ENCODE data around the gene PCED1B. TPM values are rescaled to one million over a fixed set of nuclear protein-coding genes. Genes with fewer than 3 reads are reported as not detected.

Gene PCED1B
- polyA plus RNA-seq, 1 donor (not counting 4 experiments of a cell fraction or from before 2014, with no cell fraction given): 3.2 TPM

DNA sequence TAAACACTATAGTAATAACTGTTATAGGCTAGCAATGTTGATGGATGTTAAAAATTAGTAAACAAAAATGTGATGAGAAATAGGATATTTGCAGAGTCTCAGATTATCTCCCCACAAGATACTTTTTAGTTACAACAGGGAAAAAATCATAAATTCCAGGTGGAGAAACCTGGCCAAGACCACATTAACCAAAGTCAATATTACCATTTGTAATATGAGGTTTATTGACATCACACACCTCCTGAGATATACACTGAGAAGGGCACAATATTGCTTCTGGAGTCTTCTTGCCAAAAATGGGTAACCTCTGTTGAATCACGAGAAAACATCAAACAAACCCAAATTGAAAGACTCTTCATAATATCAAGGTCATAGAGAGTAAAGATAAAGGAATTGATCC is 72.7 kb downstream of the PCED1B start:
- H3K27ac ChIP-seq (ENCODE audit: control insufficient read depth, insufficient read depth, low read length): no peak overlapping the region
- no peaks in the 10 kb centered on the region for H3K4me1 ChIP-seq (ENCODE audit: control insufficient read depth, extremely low read depth, insufficient read depth, low read length)
- H3K27me3 ChIP-seq (ENCODE audit: control insufficient read depth, extremely low read depth, insufficient read depth, low read length): no peaks in the 10 kb centered on the region
- no peak overlapping the region for H3K4me2 ChIP-seq (ENCODE audit: control insufficient read depth, extremely low read depth, insufficient read depth, low read depth, low read length)
- no peak overlapping the region for H2AFZ ChIP-seq (ENCODE audit: control insufficient read depth, low read length)
- no peak for DNase-seq (ENCODE audit: low read depth, low spot score)
- H3K36me3 ChIP-seq (ENCODE audit: control insufficient read depth in 2 of 2, extremely low read depth in 1 of 2, insufficient read depth in 2 of 2, low read length in 2 of 2): no peaks in the 10 kb centered on the region
- no peak overlapping the region for H3K4me3 ChIP-seq (ENCODE audit: control insufficient read depth in 2 of 3, extremely low read depth in 1 of 3, insufficient read depth in 2 of 3, low read depth in 1 of 3, low read length in 3 of 3)
- no peak for TF ChIP-seq EZH2 (IDR thresholded peaks at IDR 0.05; ENCODE audit: low read length)
- TF ChIP-seq, protein P1, sequence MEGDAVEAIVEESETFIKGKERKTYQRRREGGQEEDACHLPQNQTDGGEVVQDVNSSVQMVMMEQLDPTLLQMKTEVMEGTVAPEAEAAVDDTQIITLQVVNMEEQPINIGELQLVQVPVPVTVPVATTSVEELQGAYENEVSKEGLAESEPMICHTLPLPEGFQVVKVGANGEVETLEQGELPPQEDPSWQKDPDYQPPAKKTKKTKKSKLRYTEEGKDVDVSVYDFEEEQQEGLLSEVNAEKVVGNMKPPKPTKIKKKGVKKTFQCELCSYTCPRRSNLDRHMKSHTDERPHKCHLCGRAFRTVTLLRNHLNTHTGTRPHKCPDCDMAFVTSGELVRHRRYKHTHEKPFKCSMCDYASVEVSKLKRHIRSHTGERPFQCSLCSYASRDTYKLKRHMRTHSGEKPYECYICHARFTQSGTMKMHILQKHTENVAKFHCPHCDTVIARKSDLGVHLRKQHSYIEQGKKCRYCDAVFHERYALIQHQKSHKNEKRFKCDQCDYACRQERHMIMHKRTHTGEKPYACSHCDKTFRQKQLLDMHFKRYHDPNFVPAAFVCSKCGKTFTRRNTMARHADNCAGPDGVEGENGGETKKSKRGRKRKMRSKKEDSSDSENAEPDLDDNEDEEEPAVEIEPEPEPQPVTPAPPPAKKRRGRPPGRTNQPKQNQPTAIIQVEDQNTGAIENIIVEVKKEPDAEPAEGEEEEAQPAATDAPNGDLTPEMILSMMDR (optimal IDR thresholded peaks at IDR 0.05 in 1 of 3, IDR thresholded peaks at IDR 0.05 in 1 of 3, conservative IDR thresholded peaks at IDR 0.05 in 1 of 3; ENCODE audit: extremely low read depth in 1 of 3, insufficient read depth in 2 of 3, low read length in 3 of 3): no peak
- H3K9ac ChIP-seq (ENCODE audit: control insufficient read depth, extremely low read depth, insufficient read depth, low read length): no peak overlapping the region
- dilution Hi-C loops (cut with MboI; ENCODE audit: extremely low pct_ligation_motif_present, low sequenced_read_pairs): no loop called here
- H3K79me2 ChIP-seq (ENCODE audit: control insufficient read depth, insufficient read depth, low read length): no peaks in the 10 kb centered on the region
- no peaks in the 10 kb centered on the region for H3K9me1 ChIP-seq (ENCODE audit: control insufficient read depth, extremely low read depth, insufficient read depth, low read length)
- H3K9me3 ChIP-seq (ENCODE audit: control insufficient read depth, low read depth, low read length): no peaks in the 10 kb centered on the region
- no peak for FAIRE-seq
- no peaks in the 10 kb centered on the region for H4K20me1 ChIP-seq (ENCODE audit: control insufficient read depth, extremely low read depth, insufficient read depth, low read length)

DNA sequence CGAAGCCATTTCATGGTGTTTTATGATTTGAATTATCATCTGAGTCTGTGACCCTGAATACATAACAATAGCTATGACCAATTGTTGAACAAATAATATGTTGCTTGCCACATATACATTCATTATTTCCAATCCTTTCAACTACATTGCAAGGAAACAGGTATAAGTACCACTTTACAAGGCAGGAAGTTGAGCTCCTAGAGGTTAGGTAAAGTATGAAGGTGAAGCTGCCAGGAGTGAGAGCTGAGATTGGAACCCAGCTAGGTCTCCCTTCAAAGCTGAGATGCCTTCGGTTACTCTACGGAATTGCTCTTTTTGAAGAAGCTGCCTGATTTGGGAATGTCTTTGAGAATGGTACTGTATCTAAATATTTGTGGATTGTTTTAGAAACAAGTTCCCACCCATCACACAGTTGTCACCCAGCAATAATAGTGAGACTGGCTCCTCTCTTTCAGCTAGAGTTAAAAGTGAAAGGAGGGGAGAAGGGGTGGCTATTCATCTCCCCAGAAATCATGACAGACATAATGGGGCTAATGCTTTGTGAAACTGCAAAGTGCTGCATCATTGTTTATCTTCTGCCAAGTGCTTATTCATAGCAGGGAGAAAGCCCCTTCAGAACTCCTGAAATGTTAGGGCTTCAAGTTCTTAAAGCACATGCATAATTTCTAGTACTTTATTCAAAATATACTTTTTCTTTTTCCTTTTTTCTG is 76.2 kb downstream of the PCED1B start:
- DNase-seq (ENCODE audit: low read depth, low spot score): no peak
- no peaks in the 10 kb centered on the region for H3K27me3 ChIP-seq (ENCODE audit: control insufficient read depth, extremely low read depth, insufficient read depth, low read length)

More for the DNA sequence above, 76.2 kb downstream of the PCED1B start:
- no peaks in the 10 kb centered on the region for H3K36me3 ChIP-seq (ENCODE audit: control insufficient read depth in 2 of 2, extremely low read depth in 1 of 2, insufficient read depth in 2 of 2, low read length in 2 of 2)
- TF ChIP-seq EZH2 (IDR thresholded peaks at IDR 0.05; ENCODE audit: low read length): no peak
- no peaks in the 10 kb centered on the region for H3K9me1 ChIP-seq (ENCODE audit: control insufficient read depth, extremely low read depth, insufficient read depth, low read length)
- no peak overlapping the region for H3K4me3 ChIP-seq (ENCODE audit: control insufficient read depth in 2 of 3, extremely low read depth in 1 of 3, insufficient read depth in 2 of 3, low read depth in 1 of 3, low read length in 3 of 3)
- no peaks in the 10 kb centered on the region for H3K79me2 ChIP-seq (ENCODE audit: control insufficient read depth, insufficient read depth, low read length)
- no peaks in the 10 kb centered on the region for H3K4me1 ChIP-seq (ENCODE audit: control insufficient read depth, extremely low read depth, insufficient read depth, low read length)
- no peak overlapping the region for H3K9ac ChIP-seq (ENCODE audit: control insufficient read depth, extremely low read depth, insufficient read depth, low read length)
- no peaks in the 10 kb centered on the region for H4K20me1 ChIP-seq (ENCODE audit: control insufficient read depth, extremely low read depth, insufficient read depth, low read length)
- H3K27ac ChIP-seq (ENCODE audit: control insufficient read depth, insufficient read depth, low read length): no peak overlapping the region
- dilution Hi-C loops (cut with MboI; ENCODE audit: extremely low pct_ligation_motif_present, low sequenced_read_pairs): no loop called here
- no peak overlapping the region for H3K4me2 ChIP-seq (ENCODE audit: control insufficient read depth, extremely low read depth, insufficient read depth, low read depth, low read length)
- no peaks in the 10 kb centered on the region for H3K9me3 ChIP-seq (ENCODE audit: control insufficient read depth, low read depth, low read length)
- no peak overlapping the region for H2AFZ ChIP-seq (ENCODE audit: control insufficient read depth, low read length)
- peak; percentile 36 for FAIRE-seq

Data from keratinocyte (primary cell).